GM21381 (cell line): ENCODE results near the gene RPL13A.

ENCODE experiments used
- ATAC-seq: cut with Tn5 transposase; IDR thresholded peaks from one replicate; pipeline ENCODE4 v1.9.1; 2021; ENCODE audit warnings: mild to moderate bottlenecking, moderate library complexity; ENCODE audit not compliant: unreplicated experiment

RPL13A gene

GRCh38 chr19:49479975-49480628, 7.3 kb upstream of the RPL13A start:
- no peak for ATAC-seq

- ATAC-seq, result no peak
Observed at GRCh38 chr19:49481020-49481683, 6.3 kb upstream of the RPL13A start.

- ATAC-seq, result no peak
Observed at GRCh38 chr19:49486232-49486631, 1.2 kb upstream of the RPL13A start.

DNA sequence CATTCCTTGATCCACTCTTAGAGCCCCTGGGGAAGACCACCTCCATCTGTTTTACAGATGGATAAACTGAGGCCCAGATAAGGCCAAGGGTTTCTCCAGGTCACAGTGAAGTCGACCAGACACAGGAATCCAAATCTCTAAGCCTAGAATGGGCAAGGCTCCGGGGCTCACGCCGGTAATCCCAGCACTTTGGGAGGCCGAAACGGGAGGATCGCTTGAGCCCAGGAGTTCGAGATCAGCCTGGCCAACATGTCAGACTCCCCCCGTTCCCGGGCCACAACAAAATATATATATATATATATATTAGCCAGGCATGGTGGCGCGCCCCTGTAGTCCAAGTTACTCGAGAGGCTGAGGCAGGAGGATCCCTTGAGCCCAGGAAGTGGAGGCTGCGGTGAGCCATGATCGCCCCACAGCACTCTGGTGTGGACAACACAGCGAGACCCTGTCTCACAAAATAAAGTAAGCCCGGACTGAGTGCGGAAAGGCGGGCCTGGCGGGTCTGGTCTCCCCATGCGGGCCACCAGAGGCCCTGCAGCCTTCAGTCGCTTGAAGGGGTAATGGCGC, 615 bp upstream of the RPL13A start:
- no peak for ATAC-seq

DNA sequence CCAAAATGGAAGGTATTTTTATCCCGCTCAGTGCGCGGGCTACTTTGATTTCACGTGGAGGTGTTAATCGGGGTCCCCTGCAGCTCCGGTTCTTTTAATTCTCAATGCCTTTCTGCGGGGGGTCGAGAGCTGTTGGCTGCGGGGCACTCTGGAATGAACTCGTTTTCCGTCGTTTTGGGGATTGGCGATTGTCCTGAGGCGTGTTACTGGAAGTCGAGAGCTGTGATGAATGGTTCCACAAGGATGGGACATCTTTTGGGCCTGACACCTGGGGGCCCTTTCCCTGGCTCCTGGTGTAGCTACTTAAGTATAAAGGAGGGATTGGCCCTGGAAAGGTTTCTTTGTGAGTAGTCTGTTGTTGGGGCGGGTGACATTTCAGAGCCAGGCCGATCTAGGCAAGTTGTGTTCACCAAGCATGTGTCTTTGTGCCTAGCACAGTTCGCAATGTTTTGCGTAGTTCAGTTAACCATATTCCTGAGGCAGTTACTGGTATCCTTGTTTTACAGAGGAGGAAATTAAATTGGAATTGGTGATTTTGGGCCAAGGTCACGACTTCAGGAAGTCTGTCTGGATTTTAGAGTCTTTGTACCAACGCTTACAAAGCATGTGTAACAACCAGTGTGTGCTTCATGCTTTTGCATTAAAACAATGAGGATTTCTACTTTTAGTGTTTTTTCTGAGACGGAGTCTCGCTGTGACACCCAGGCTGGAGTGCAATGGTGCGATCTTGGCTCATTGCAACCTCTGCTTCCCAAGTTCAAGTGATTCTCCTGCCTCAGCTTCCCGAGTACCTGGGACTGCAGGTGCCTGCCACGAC, 846 bp downstream of the RPL13A start:
- no peak for ATAC-seq

GRCh38 chr19:49488863-49489537, 1.6 kb downstream of the RPL13A start:
- no peak for ATAC-seq

- no peak for ATAC-seq
Observed at GRCh38 chr19:49489601-49490167, 2.3 kb downstream of the RPL13A start.

DNA sequence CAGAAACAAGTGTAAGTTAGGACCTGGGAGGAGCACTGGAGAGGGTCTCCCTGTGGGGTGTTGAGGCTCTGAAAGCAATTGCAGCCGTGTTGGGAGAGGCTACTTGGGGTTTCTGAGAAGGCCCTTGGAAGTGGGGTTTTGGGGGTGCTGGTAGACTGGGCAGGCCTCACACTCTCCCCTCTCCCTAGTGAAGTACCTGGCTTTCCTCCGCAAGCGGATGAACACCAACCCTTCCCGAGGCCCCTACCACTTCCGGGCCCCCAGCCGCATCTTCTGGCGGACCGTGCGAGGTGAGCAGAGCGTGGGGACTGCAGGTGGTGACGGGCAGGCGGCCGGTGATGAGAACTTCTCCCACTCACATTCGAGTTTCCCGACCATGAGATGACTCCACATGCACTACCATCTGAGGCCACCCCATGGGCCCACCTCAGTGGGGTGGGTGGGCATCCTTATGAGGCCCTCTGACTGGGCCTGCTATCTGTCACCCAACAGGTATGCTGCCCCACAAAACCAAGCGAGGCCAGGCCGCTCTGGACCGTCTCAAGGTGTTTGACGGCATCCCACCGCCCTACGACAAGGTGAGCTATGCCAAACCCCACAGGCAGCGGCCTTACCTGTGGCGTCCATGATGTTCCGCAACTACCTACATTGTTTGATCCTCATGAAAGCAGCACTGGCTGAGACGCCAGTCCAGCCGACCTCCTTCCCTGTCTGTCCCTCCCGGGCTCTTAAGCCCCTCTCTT, 3.0 kb downstream of the RPL13A start:
- no peak for ATAC-seq

GRCh38 chr19:49491030-49491803, 3.8 kb downstream of the RPL13A start:
- no peak for ATAC-seq

DNA sequence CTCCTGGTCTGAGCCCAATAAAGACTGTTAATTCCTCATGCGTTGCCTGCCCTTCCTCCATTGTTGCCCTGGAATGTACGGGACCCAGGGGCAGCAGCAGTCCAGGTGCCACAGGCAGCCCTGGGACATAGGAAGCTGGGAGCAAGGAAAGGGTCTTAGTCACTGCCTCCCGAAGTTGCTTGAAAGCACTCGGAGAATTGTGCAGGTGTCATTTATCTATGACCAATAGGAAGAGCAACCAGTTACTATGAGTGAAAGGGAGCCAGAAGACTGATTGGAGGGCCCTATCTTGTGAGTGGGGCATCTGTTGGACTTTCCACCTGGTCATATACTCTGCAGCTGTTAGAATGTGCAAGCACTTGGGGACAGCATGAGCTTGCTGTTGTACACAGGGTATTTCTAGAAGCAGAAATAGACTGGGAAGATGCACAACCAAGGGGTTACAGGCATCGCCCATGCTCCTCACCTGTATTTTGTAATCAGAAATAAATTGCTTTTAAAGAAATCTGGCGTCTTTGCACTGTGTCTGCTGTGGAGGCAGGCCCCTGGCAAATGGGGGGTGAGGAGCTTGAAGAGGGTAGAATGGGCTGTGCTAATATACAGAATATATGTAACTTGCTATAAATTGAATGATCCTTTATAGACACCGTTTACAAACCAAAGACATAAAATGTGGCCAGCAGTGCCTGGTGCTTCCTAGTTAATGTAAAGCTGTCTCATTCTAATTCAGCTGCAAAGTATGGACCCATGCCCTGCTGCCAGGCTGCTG, 4.6 kb downstream of the RPL13A start:
- no peak for ATAC-seq

- ATAC-seq, result no peak
Observed at GRCh38 chr19:49492573-49493405, 5.4 kb downstream of the RPL13A start.

- no peak for ATAC-seq
Observed at GRCh38 chr19:49496574-49497008, 9.2 kb downstream of the RPL13A start.

DNA sequence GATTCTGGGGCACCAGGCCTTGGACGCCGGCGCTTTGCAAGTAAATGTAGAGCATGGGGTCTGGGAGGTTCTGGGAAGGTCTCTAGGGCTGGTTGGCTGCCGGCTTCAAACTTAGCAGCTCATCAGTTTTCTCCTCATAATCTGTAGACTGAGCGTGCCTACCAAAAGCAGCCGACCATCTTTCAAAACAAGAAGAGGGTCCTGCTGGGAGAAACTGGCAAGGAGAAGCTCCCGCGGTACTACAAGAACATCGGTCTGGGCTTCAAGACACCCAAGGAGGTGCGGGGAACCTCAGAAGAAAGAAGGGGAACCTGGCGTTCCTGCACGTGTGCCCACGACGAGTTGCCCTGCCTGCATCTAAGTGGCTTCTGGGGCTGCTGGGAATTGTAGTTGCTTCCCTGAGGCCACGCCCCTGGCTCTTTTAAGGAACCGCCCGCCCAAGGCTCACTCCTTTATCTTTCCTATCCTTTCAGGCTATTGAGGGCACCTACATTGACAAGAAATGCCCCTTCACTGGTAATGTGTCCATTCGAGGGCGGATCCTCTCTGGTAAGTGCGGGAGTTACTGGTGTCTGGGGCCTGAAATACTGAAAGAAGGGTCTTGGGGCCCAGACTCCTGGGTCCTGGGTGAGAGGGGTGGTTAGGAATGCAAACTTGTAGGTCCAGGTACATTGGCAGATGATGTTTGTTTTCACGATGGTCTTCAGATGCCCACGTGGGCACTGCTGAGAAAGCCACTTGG, 9.8 kb downstream of the RPL13A start:
- no peak for ATAC-seq

GRCh38 chr19:49497789-49498103, 10.3 kb downstream of the RPL13A start:
- ATAC-seq, result no peak

DNA sequence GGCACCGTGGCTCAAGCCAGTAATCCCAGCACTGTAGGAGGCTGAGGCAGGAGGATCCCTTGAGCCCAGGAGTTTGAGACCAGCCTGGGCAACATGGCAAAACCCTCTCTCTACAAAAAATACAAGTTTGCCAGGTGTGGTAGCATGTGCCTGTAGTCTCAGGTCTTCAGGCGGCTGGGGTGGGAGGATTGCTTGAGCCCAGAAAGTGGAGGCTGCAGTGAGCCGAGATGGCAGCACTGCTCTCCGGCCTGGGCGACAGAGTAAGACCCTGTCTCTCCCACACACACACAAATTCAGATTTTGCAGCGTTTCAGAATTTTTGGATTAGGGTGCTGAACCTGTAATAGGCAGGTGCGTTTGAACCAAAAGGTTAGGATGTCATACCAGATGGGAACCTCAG, 11.1 kb downstream of the RPL13A start:
- ATAC-seq, result no peak

GRCh38 chr19:49499030-49499670, 11.7 kb downstream of the RPL13A start:
- no peak for ATAC-seq
